Natural killer cell (primary cell): ENCODE results near the gene NUDT13. TPM values are rescaled to one million over a fixed set of nuclear protein-coding genes. Genes with fewer than 3 reads are reported as not detected.

ENCODE experiments used
- ATAC-seq, 3 donors: fragments of 150-1000 bp in 2 of 3; fragments of 200-7000 bp in 1 of 3; cut with Tn5 transposase; 1 replicate in 1 of 3; 2 replicates in 2 of 3; pipeline ENCODE4 v1.10.0; 2021; ENCODE audit warnings: mild to moderate bottlenecking in 2 of 3, moderate library complexity in 2 of 3
- DNase-seq, 2 donors: peaks; one replicate each; pipeline versions ENCODE4 v3.0.0 to v3.0.0-alpha.2; 2013 to 2021; ENCODE audit warnings: mixed read lengths in 1 of 2
- H3K27ac ChIP-seq: one replicate; pipeline ENCODE4 v1.5.1; 2013; ENCODE audit warnings: mild to moderate bottlenecking, low read length
- H3K27me3 ChIP-seq: one replicate; pipeline ENCODE4 v1.6.1; 2013; ENCODE audit warnings: low read length; ENCODE audit not compliant: control insufficient read depth, insufficient read depth
- H3K36me3 ChIP-seq: one replicate; pipeline ENCODE4 v1.6.1; 2013; ENCODE audit warnings: low read length; ENCODE audit not compliant: control insufficient read depth, insufficient read depth
- H3K4me1 ChIP-seq: one replicate; pipeline ENCODE4 v1.6.1; 2013; ENCODE audit warnings: low read length; ENCODE audit not compliant: control insufficient read depth, insufficient read depth
- H3K4me3 ChIP-seq: one replicate; pipeline ENCODE4 v1.5.1; 2013; ENCODE audit warnings: low read length
- H3K9me3 ChIP-seq: one replicate; pipeline ENCODE4 v1.6.1; 2013; ENCODE audit warnings: low read length; ENCODE audit not compliant: control insufficient read depth, insufficient read depth
- H3K27ac Mint-ChIP-seq, 2 donors: one replicate each; pipeline ENCODE4 v1.8.0; 2022; ENCODE audit warnings: mild to moderate bottlenecking in 2 of 2, mixed read lengths in 2 of 2, moderate library complexity in 1 of 2
- H3K27me3 Mint-ChIP-seq, 2 donors: one replicate each; pipeline ENCODE4 v1.8.0; 2022; ENCODE audit warnings: low read depth in 2 of 2, mixed read lengths in 2 of 2
- H3K36me3 Mint-ChIP-seq: one replicate; pipeline ENCODE4 v1.8.0; 2022; ENCODE audit warnings: mixed read lengths
- H3K4me1 Mint-ChIP-seq, 2 donors: one replicate each; pipeline ENCODE4 v1.8.0; 2022; ENCODE audit warnings: mixed read lengths in 2 of 2
- H3K4me3 Mint-ChIP-seq: one replicate; pipeline ENCODE4 v1.8.0; 2022; ENCODE audit warnings: mild to moderate bottlenecking, moderate library complexity, mixed read lengths
- H3K9me3 Mint-ChIP-seq, 2 donors: one replicate each; pipeline ENCODE4 v1.8.0; 2022; ENCODE audit warnings: mixed read lengths in 2 of 2
- CTCF ChIP-seq: fragments of 200-600 bp; IDR thresholded peaks from one replicate; pipeline ENCODE4 v1.8.0; 2022; ENCODE audit warnings: antibody characterized with exemption
- WGBS: methylation state at CpG from one replicate; pipeline ENCODE4 v1.1.7; 2013; ENCODE audit warnings: missing lambda C conversion rate; ENCODE audit not compliant: insufficient coverage; 5-methylcytosine and 5-hydroxymethylcytosine counted together
- intact Hi-C: fragments of 100-400 bp; cut with micrococcal nuclease; formaldehyde crosslinking; loops from one replicate; pipeline ENCODE4 v1.14.2; 2022
- total RNA-seq, 4 donors: library from RNA; stranded (reverse); fragments of 120-200 nt in 1 of 4; gene quantifications; one replicate each; pipeline versions ENCODE4 v1.2.3 to v1.2.4, GENCODE V29; 2013 to 2022

Gene NUDT13
- total RNA-seq, 3 donors from 2014 or later (not counting 1 experiment from before 2014, with no cell fraction given), result 0.35 to 1.3 (median 0.65) TPM

- Mint-ChIP-seq H3K27ac (peak overlapping the region in 1 of 2 donors; percentile 21), H3K27me3 (no peaks in the 10 kb centered on the region), H3K36me3 (peaks cover 8% of the 10 kb centered on the region), H3K9me3 (no peaks in the 10 kb centered on the region), H3K4me3 (no peak overlapping the region), H3K4me1 (no peaks in the 10 kb centered on the region)
- H3K27me3 ChIP-seq, result no peaks in the 10 kb centered on the region
- DNase-seq (no peak), ATAC-seq (no peak)
- no peak for TF ChIP-seq CTCF
- no peaks in the 10 kb centered on the region for H3K4me1 ChIP-seq
- WGBS, result 100% methylated on average over 3 of the region's 3 CpGs
- intact Hi-C loops, result no loop called here
- H3K4me3 ChIP-seq, result no peak overlapping the region
- no peaks in the 10 kb centered on the region for H3K9me3 ChIP-seq
- H3K27ac ChIP-seq, result no peak overlapping the region
- H3K36me3 ChIP-seq, result peaks cover 59% of the 10 kb centered on the region
These were observed 41.8 kb downstream of the NUDT13 start for GRCh38 chr10:73152009-73152408.

DNA sequence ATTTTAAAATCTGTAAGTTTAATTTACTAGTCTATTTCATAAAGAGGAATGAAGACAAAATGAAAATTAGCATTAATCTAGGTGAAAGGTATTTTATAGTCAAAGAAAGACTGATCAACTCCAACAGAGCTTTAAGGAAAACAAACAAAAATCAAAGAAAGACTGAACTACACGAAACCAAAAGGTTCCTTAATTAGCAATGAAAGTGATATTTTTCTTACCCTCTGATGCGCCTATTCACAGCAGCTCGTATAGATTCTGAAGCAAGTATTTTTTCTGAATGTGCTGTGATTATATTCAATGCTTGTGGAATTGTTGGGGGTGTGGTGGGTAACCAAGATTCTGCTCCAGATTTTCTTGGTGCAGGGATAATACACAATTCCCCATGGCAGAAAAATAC lies 45.8 kb downstream of the NUDT13 start:
- Histone ChIP-seq H3K27ac (no peak overlapping the region), H3K36me3 (peaks cover 48% of the 10 kb centered on the region), H3K4me1 (no peaks in the 10 kb centered on the region), H3K4me3 (no peak overlapping the region), H3K9me3 (no peaks in the 10 kb centered on the region), H3K27me3 (no peaks in the 10 kb centered on the region)
- ATAC-seq (no peak), DNase-seq (no peak)
- WGBS, result 95% methylated on average over 3 of the region's 3 CpGs
- Mint-ChIP-seq H3K36me3 (no peaks in the 10 kb centered on the region), H3K27me3 (no peaks in the 10 kb centered on the region), H3K4me3 (no peak overlapping the region), H3K9me3 (no peaks in the 10 kb centered on the region), H3K4me1 (peaks cover 7 to 8% of the 10 kb centered on the region in 2 donors), H3K27ac (no peak overlapping the region)
- no peak for TF ChIP-seq CTCF
- intact Hi-C loops, result no loop called here

- H3K36me3 Mint-ChIP-seq, result no peaks in the 10 kb centered on the region
- peaks cover 19 to 27% of the 10 kb centered on the region in 2 donors for H3K4me1 Mint-ChIP-seq
- Histone ChIP-seq H3K4me3 (no peak overlapping the region), H3K4me1 (no peaks in the 10 kb centered on the region), H3K27me3 (no peaks in the 10 kb centered on the region), H3K9me3 (no peaks in the 10 kb centered on the region), H3K27ac (no peak overlapping the region), H3K36me3 (peaks cover 46% of the 10 kb centered on the region)
- H3K9me3 Mint-ChIP-seq, result no peaks in the 10 kb centered on the region
- H3K4me3 Mint-ChIP-seq, result no peak overlapping the region
- no peaks in the 10 kb centered on the region for H3K27me3 Mint-ChIP-seq
- WGBS, result 16% methylated on average over 3 of the region's 5 CpGs
- TF ChIP-seq CTCF, result peak; percentile 88
- intact Hi-C loops, result loop anchor here (2.0 kb wide), 2 partner anchors 62 to 794 kb away; partner anchors contain the start of gene P4HA1
- peak; percentile 30 to 80 for DNase-seq
- no peak overlapping the region for H3K27ac Mint-ChIP-seq
- peak; percentile 67 to 81 (median 70) for ATAC-seq
These were observed 48.9 kb downstream of the NUDT13 start for GRCh38 chr10:73159038-73159648.

DNA sequence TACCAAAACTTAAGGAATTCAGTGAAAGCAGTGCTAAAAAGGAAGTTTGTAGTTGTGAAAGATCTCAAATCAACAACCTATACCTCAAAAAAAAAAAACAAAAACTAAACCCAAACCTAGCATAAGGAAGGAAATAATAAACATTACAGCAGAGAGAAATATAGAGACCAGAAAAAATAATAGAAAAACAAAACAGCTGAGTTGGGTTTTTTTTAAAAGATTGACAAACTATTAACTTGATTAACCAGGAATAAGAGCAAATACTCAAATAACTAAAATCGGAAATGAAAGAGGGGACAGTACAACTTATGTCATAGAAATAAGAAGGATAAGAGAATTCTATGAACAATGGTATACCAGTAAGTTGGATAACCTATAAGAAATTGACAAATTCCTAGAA lies 50.8 kb downstream of the NUDT13 start:
- no peak overlapping the region for H3K4me3 ChIP-seq
- H3K27me3 ChIP-seq, result no peaks in the 10 kb centered on the region
- TF ChIP-seq CTCF, result no peak
- no peaks in the 10 kb centered on the region for H3K27me3 Mint-ChIP-seq
- DNase-seq (no peak), ATAC-seq (no peak)
- no peak overlapping the region for H3K4me3 Mint-ChIP-seq
- no peaks in the 10 kb centered on the region for H3K36me3 Mint-ChIP-seq
- H3K9me3 Mint-ChIP-seq, result no peaks in the 10 kb centered on the region
- peaks cover 30 to 36% of the 10 kb centered on the region in 2 donors for H3K4me1 Mint-ChIP-seq
- H3K9me3 ChIP-seq, result no peaks in the 10 kb centered on the region
- no peaks in the 10 kb centered on the region for H3K4me1 ChIP-seq
- WGBS, result no CpG with 5 or more reads among the region's 1 CpG
- no peak overlapping the region for H3K27ac ChIP-seq
- intact Hi-C loops, result no loop called here
- H3K36me3 ChIP-seq, result peaks cover 37% of the 10 kb centered on the region
- H3K27ac Mint-ChIP-seq, result peak overlapping the region in 1 of 2 donors; percentile 3
